HG02678 (cell line): ENCODE results near the gene CXCR4.

Experiments used
- ATAC-seq: cut with Tn5 transposase; IDR thresholded peaks from one replicate; pipeline ENCODE4 v1.9.1; 2021; ENCODE audit warnings: mild to moderate bottlenecking, moderate library complexity; ENCODE audit not compliant: unreplicated experiment

The CXCR4 gene

GRCh38 chr2:136117909-136118818 is at the start of gene CXCR4:
Gene CXCR4, minus strand, starts transcription at chr2:136118149. Its CDS starts 89 bp downstream, at chr2:136118060.
- peak; percentile 27 for ATAC-seq

DNA sequence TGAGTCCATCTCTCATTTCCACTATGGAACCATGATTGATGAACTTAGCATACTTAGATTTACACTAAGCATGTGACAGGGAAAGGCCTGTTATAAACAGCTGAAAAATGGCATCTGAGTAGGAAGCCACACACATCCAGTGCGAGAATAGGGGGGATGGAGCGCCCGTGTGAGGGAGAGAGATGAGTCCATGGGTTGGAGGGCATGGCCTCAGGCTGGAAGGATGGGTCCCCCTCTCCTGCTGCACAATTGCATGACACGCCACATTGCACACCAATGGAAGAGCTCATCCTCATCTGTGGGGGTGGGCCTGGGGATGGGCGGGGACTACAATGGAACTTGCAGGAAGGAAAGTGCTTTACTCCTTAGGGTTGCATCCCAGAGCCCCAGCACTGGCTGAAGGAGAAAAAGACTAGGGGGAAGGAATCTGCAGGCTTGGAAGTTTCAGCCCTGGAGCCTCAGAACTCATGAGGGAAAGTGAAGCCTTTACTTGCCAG is 46.4 kb upstream of the CXCR4 start:
- no peak for ATAC-seq

DNA sequence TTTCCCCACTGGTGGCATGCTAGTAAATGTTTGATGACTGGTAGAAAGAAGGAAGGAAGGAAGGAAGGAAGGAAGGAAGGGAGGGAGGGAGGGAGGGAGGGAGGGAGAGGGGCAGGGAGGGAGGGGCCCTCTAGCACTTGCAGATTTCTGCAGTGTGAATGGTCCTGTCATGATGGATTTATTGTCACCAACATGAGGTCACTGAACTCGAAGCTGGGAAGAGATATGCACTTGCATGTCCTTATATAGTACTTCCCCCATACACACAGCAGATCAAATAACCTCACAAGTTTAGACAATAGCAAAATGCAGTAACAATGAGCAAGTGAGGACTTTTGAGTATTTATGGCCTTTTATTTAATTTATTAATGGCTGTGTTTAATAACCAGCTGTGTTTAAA is 44.5 kb upstream of the CXCR4 start:
- no peak for ATAC-seq

DNA sequence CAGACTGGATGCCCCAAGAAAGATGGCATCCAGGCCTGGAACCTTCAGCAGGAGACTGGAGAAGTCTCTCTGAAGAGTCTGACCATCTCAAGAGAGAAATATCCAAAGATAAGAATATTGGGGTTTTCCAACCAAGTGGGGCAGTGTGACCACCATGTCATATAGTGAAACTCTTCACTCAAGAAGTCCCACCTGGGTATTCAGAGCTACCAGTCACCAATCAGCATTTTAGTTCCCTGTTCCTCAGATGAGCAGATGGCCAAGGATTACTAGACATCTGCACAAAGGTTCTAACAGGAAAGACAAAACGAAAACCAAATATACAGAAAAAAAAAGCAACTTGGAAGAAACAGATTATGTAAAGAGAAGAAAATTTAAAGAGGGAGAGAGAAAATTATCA is 38.5 kb upstream of the CXCR4 start:
- no peak for ATAC-seq

GRCh38 chr2:136154384-136154783 is 36.4 kb upstream of the CXCR4 start:
- ATAC-seq, result no peak

DNA sequence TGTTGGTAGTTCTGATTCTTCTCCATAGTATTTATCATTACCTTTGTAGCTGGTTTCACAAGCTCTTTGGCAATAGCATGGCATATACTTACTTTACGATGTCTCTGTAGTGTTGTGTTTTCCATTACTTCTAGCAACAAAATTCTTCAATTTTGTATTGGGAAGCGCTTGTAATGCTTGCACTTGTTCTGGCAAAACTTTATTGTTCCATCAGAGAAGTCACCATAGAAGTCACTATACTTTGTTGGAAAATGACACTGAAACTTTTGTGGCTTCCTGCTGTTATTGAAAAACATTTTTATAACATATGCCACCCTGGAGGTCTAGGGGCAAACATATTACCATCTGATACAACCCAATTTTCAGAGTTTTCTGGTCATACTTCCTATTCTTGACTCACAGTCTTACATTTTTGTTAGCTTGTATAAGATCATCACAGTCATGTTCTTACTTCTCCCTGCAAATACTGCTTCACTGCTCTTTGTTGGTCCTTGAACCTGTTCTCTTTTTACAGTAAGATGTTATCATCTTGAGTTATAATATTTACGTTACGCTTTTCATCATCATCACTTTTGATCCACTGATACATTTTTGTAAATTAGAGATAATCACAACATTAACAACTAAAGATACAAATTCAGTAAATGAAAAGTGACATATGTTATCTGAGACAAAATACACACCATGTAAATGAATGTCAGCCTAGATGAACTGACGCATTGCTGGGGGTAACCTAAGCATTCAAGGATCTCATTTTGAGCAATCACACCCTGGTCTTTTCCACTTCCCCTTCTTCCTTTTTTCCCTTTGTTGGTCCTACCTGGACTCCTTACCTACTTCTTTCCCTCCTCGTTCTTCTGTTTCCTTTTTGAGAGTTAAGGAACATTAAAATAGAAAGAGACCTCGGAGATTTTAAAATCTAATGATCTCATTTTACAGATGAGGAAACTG is 33.3 kb upstream of the CXCR4 start:
- no peak for ATAC-seq

GRCh38 chr2:136149011-136149410 is 31.1 kb upstream of the CXCR4 start:
- no peak for ATAC-seq

DNA sequence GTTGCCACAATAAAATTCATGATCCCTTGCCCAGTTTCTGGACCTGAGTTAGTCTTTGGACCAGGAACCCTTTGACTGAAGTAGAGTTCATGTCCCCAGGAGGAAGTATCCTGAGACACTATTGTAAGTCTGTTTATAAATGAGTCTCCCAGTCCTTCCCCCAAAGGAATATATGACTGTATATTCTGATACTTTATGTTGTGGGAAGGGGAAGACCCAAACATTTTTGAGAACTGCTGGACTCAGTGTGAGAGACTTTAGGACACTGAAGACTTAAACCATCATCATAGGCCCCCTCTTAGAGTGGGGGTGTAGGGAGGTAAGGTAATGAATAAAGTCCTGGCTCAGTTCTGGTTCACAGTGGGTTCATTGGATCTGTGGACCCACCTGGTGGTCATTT is 28.6 kb upstream of the CXCR4 start:
- no peak for ATAC-seq

GRCh38 chr2:136143603-136144451 is 25.9 kb upstream of the CXCR4 start:
- ATAC-seq, result no peak

DNA sequence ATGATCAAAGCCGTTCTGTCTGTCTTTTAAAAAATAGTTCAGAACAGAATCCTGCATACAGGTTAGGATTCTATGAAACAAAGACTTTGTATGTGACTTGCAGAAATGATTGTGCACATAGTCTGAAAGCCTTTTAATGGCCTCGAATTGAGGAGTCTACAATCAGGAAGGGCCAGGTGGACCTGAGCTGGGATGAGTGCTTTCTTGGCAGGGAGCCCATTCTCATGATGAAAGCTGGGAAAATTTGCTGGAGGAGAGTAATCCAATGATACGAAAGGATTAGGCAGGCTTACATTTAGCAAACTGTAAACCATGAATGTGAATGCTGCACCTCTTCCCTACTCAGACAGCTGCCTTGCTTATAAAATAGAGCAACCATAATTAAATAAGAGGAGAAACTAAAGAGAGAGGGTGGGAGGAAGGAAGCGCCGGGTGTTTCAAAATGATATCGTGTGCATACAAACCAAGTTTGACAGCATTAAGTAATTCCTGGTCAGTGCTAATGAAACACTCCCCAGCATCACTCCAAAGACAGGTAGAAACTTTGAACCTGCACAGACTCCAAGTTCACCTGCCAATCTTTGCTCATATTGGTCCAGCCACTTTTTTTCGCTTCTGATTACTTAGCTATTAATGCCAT is 23.7 kb upstream of the CXCR4 start:
- ATAC-seq, result no peak

- peak; percentile 24 for ATAC-seq
These were observed 21.7 kb upstream of the CXCR4 start for GRCh38 chr2:136139631-136140030.

GRCh38 chr2:136137982-136138381 is 20.0 kb upstream of the CXCR4 start:
- no peak for ATAC-seq

DNA sequence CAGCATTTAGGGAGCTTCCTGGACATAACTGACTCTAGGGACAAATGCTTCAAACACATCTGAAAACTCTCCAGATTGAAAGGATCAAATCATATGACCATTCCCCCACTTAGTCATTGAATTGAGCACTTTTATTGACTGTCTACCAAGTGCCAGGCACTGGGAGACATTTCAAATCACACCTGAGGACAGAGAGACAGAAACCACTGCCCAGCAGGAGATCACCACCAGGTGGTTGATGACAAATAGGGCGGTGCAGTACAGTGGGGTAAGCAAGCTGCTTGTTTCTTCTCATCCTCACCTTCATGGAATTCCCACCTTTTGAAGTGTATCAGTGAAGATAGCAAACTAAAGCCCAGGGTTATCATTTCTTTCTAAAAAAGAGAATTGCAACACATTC is 19.0 kb upstream of the CXCR4 start:
- ATAC-seq, result no peak

- ATAC-seq, result peak; percentile 50
These were observed 18.3 kb upstream of the CXCR4 start for GRCh38 chr2:136135921-136136906.

DNA sequence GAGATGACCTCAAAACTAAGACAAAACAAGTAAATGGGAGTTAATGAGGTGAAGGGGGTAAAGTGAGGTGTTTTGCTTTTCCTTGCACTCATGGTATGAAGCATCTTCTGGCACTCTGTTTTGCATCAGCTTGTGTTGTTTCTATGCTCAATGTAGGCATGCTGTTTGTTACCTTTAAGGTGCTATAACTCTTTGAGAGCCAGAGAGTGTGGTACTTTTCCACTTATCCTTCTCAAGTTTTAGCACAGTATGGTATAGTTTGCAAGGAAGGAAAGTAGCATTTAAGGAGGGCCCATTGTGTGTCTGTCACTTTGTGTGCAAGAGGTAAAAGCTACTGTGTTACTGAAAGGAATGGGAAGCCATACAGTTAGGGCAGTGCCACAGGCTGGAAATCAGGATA is 17.5 kb upstream of the CXCR4 start:
- ATAC-seq, result no peak

GRCh38 chr2:136134126-136134525 is 16.2 kb upstream of the CXCR4 start:
- ATAC-seq, result peak; percentile 21

DNA sequence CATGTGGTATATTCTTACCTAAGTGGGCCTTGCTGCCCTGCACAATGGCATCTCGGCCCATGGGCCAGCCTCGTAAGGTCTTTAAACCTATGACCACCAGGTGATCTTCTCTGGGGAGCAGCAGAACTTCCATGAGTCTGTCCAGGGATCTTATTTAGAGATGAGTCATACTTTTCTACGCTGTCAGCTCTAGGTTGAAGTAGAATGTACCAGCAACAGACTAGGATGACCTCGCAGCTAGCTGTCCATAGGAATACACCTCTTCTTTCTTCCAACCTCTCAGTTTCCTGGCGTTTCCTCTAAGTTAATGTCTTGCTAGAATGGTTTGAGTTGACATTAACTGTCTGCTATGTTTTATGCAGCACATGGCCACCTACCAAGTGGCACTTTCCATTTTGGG is 15.6 kb upstream of the CXCR4 start:
- ATAC-seq, result no peak

- ATAC-seq, result no peak
These were observed 15.2 kb upstream of the CXCR4 start for GRCh38 chr2:136133176-136133575.

- no peak for ATAC-seq
These were observed 14.8 kb upstream of the CXCR4 start for GRCh38 chr2:136132825-136133155.
